Endothelial cell of umbilical vein (primary cell): Measurements from ENCODE around the gene ACTG2.

Experiments used
- CTCF ChIP-seq, 2 donors: IDR thresholded peaks; 1 replicate in 1 of 2; 2 replicates in 1 of 2; pipeline ENCODE4 v1.5.1; 2011; ENCODE audit warnings: low read length in 2 of 2, mild to moderate bottlenecking in 2 of 2, moderate library complexity in 2 of 2, control low read depth in 1 of 2, inconsistent platforms in 1 of 2, low read depth in 1 of 2; ENCODE audit not compliant: insufficient read depth in 1 of 2; ENCODE audit errors: extremely low read depth in 1 of 2
- EZH2 ChIP-seq: IDR thresholded peaks from 2 replicates; pipeline ENCODE4 v1.6.1; 2012; ENCODE audit warnings: borderline replicate concordance, low read depth, mild to moderate bottlenecking, moderate library complexity, low read length, inconsistent platforms; ENCODE audit not compliant: severe bottlenecking
- POLR2AphosphoS5 ChIP-seq: IDR thresholded peaks from 2 replicates; pipeline ENCODE4 v1.6.1; 2012; ENCODE audit warnings: low read depth, mild to moderate bottlenecking, control low read depth, low read length, moderate library complexity; ENCODE audit not compliant: insufficient read depth

DNA sequence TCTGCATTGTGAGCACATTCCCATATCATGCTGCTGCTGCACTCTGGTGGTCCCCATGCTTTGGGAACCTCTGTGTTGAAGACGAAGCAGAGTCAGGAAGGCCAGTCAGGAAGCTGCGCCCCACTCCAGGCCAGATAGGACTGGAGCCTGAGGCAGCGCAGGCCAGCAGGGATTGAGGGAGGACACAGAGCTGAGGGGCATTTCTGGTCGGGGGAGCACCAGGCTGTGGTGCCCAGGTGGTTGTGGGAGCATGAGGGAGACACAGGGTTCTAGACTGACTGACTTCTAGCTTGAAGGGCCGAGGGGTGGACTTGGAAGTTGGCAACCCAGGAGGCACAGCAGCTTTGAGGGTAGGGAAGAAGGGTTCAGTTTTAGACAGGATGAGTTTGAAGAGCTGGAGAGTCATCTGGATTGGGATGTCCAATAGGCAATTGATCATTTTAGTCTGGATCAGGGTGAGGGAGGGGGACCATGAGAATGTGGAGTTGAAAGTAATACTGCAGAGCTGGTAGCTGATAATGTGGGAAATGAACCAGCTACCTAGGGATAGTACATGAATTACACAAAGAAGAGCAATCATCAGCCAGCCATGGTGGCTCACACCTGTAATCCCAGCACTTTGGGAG, 1.4 kb upstream of the ACTG2 start:
- no peak for TF ChIP-seq EZH2
- no peak for TF ChIP-seq POLR2AphosphoS5
- TF ChIP-seq CTCF (IDR thresholded peaks at IDR 0.05; ENCODE audit: extremely low read depth in 1 of 2, insufficient read depth in 1 of 2, low read depth in 1 of 2, low read length in 2 of 2): no peak
